Activated CD4-positive, alpha-beta T cell treated with anti-CD3 and anti-CD28 coated beads for 36 hours (primary cell): ENCODE results near the gene SPATA19. TPM values are rescaled to one million over a fixed set of nuclear protein-coding genes. Genes with fewer than 3 reads are reported as not detected.

Experiments used
- ATAC-seq: fragments of 200-7000 bp; cut with Tn5 transposase; one replicate; pipeline ENCODE4 v1.10.0; 2021; ENCODE audit warnings: mild to moderate bottlenecking, moderate library complexity
- CTCF ChIA-PET: fragments of 350-600 bp; sonication (Branson Sonifier 250); formaldehyde crosslinking; loops from one replicate; lab custom pipeline; 2021; ENCODE audit warnings: antibody characterized with exemption; lab: Charles Lee
- POLR2A ChIA-PET: fragments of 350-600 bp; sonication (Branson Sonifier 250); formaldehyde crosslinking; loops from one replicate; lab custom pipeline; 2021; ENCODE audit warnings: antibody characterized with exemption, inconsistent platforms; lab: Charles Lee
- DNase-seq: peaks from one replicate; pipeline ENCODE4 v3.0.0-alpha.2; 2020
- H3K27ac Mint-ChIP-seq: one replicate; pipeline ENCODE4 v1.8.0; 2021; ENCODE audit warnings: mixed read lengths
- H3K27me3 Mint-ChIP-seq: one replicate; pipeline ENCODE4 v1.8.0; 2021; ENCODE audit warnings: mixed read lengths
- H3K36me3 Mint-ChIP-seq: one replicate; pipeline ENCODE4 v1.8.0; 2021; ENCODE audit warnings: low read depth, mixed read lengths
- H3K4me1 Mint-ChIP-seq: one replicate; pipeline ENCODE4 v1.8.0; 2021; ENCODE audit warnings: mixed read lengths
- H3K4me3 Mint-ChIP-seq: one replicate; pipeline ENCODE4 v1.8.0; 2021; ENCODE audit warnings: mild to moderate bottlenecking, moderate library complexity, mixed read lengths
- H3K9me3 Mint-ChIP-seq: one replicate; pipeline ENCODE4 v1.8.0; 2021; ENCODE audit warnings: low read depth, mixed read lengths
- intact Hi-C, 2 experiments: fragments of 100-400 bp; cut with DNase I in 1 of 2; cut with micrococcal nuclease in 1 of 2; formaldehyde crosslinking; loops; one replicate each; pipeline versions ENCODE4 v1.14.2 to v1.15.1; 2022 to 2024; cut with DNase I, micrococcal nuclease
- total RNA-seq, 2 experiments: library from RNA; stranded (reverse); gene quantifications; one replicate each; pipeline ENCODE4 v1.2.3, GENCODE V29; 2021

SPATA19 gene
- total RNA-seq, 2 experiments from 2014 or later: not detected

DNA sequence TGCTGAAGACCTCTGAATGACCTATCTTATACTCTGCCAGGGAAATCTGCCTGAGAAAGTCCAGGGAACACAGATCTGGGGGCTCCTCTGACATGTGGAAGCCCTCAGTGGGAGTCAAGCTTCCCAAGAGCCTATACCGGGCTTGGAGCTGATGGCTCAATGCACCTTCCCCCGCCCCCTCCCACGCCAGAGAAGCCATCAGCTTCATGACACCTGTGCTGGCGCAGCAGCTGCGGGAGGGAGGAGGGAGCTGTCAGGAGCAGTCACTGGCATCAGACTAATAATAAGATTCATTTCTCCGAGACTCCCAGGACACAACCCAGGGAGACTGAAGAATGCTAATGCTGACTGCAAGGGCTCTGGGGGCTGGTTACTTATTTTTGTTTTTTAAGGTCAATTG, 47.8 kb downstream of the SPATA19 start:
- no peak for ATAC-seq
- Mint-ChIP-seq H3K4me1 (no peaks in the 10 kb centered on the region), H3K9me3 (peaks cover 10% of the 10 kb centered on the region), H3K27ac (no peak overlapping the region), H3K36me3 (no peaks in the 10 kb centered on the region), H3K4me3 (no peak overlapping the region), H3K27me3 (peaks cover 5% of the 10 kb centered on the region)
- DNase-seq: no peak
- intact Hi-C loops: no loop called here
- CTCF ChIA-PET: interaction anchor here (1.0 kb wide), 1 partner anchor 37 kb away, joined by 3 read pairs; no protein-coding TSS in a partner anchor
- POLR2A ChIA-PET: no interaction called here

DNA sequence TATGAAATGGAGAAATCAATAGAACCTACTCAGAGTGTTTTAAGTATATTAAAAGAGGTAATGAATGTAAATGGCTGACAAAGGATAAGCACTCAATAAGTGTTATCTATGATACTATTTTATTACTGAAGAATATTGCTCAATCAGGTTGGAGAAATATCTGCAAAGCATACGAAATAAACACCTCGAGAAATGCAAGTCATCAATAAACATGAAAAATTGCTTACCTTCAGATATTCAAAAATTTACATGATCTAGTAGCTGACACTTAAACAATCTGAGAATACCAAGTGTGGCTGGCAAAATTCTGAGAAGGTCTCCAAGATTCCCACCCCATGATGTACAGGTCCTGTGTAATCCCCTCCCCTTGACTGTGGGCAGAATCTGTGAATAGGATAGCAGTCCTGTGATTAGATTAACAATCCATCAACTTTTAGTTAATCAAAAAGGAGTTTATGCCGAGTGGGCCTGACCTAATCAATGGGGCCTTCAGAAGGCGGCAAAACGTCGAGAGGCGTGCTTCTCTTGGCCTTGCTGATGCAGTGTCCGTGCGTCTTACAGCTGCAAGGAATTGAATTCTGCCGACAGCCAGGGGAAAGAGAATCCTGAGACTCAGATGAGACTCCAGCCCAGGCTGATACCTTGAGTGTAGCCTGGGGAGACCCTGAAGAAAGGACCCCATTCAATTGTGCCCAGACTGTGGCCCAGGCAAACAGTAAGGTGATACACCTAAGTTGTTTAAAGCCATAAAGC, 49.1 kb downstream of the SPATA19 start:
- intact Hi-C loops: no loop called here
- ChIA-PET POLR2A (interaction anchor here (0.6 kb wide), 1 partner anchor 26 kb away, joined by 4 read pairs; no protein-coding TSS in a partner anchor), CTCF (interaction anchor here (0.6 kb wide), 1 partner anchor 39 kb away, joined by 3 read pairs; no protein-coding TSS in a partner anchor)
- H3K9me3 Mint-ChIP-seq: peaks cover 10% of the 10 kb centered on the region
- no peak for DNase-seq
- no peak for ATAC-seq
- H3K36me3 Mint-ChIP-seq: no peaks in the 10 kb centered on the region
- no peaks in the 10 kb centered on the region for H3K4me1 Mint-ChIP-seq
- H3K27ac Mint-ChIP-seq: no peak overlapping the region
- H3K27me3 Mint-ChIP-seq: peaks cover 5% of the 10 kb centered on the region
- no peak overlapping the region for H3K4me3 Mint-ChIP-seq

DNA sequence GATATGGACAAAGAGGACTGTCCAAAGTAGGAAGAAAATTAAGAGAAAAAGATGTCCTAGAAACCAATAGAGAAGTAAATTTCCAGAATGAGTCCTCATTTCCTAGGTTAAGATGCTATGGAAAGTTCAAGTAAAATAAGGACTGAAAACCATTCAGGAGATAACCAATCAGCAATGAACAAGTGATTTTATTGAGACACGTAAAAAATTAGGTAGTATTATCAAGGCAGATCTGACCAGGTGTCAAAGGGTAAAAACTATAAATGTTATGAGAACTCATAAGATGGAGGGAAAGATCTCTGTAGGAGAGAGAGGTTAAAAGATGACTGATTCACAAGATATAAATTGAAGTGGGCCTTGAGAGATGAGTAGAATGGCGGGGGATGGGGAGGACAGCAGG, 50.2 kb downstream of the SPATA19 start:
- no peak for DNase-seq
- Mint-ChIP-seq H3K27ac (no peak overlapping the region), H3K27me3 (peaks cover 12% of the 10 kb centered on the region), H3K36me3 (no peaks in the 10 kb centered on the region), H3K4me1 (no peaks in the 10 kb centered on the region), H3K9me3 (peaks cover 10% of the 10 kb centered on the region), H3K4me3 (no peak overlapping the region)
- intact Hi-C loops: no loop called here
- ATAC-seq: no peak
- ChIA-PET POLR2A (no interaction called here), CTCF (no interaction called here)

DNA sequence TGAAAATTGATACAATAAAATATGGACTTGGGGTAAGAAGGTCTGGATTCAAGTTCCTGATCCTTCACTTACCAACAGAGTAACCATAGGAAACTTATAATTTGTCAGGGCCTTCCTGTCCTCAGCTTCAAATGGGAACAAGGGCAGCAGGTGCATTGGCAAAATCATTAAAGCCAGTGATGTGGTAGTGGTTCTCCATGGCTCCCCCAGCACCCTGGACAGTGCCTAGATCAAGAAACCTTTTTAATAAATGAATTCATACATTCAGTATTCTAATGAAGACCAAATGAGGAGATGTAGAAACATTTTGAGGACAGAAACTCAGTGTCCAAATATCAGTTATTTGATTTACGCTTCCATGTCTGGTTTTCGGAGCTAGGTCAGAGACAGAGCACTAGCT, 51.1 kb downstream of the SPATA19 start:
- Mint-ChIP-seq H3K9me3 (peaks cover 10% of the 10 kb centered on the region), H3K36me3 (no peaks in the 10 kb centered on the region), H3K27me3 (peaks cover 15% of the 10 kb centered on the region), H3K4me1 (no peaks in the 10 kb centered on the region), H3K27ac (no peak overlapping the region), H3K4me3 (no peak overlapping the region)
- ChIA-PET POLR2A (no interaction called here), CTCF (interaction anchor here (1.3 kb wide), 1 partner anchor 27 kb away, joined by 3 read pairs; no protein-coding TSS in a partner anchor)
- intact Hi-C loops: no loop called here
- ATAC-seq: no peak
- no peak for DNase-seq

DNA sequence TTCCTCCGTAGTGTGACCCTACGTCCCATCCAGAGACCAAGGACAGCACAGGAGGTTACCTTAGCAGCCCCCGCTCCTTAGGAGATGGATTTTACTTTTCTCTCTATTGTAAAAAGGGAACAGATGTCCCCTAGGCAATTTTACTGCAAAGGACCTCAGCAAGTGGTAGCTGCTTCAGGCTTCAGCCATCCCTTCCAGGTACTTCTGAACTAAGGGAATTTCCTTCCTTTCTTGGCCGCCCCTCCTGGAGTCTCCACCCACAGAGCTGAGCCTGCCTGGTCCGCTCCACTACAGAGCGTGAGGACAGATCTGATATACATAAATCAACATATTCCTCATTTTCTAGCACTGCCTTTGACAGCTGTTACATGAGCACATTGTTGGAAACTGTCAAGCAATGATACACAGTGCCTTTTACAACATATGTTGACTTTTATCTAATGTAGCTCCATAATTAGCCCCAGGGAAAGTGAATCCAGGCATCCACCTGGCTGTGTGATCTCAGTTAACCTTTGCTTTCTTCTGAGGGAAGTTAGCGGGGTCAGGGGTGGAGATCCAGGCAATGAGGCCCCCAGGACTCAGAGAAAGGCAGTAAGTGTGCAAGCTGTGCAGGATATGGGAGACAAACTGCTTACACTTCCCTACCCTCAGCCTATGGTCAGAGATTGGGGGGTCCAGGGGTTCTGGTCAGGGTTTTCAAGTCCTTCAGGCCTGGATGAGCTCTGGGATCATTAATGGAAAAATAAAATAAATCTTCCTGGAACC, 51.9 kb downstream of the SPATA19 start:
- no peak for ATAC-seq
- Mint-ChIP-seq H3K9me3 (peaks cover 10% of the 10 kb centered on the region), H3K4me1 (no peaks in the 10 kb centered on the region), H3K27me3 (peaks cover 19% of the 10 kb centered on the region), H3K36me3 (no peaks in the 10 kb centered on the region), H3K4me3 (no peak overlapping the region), H3K27ac (no peak overlapping the region)
- intact Hi-C loops: no loop called here
- ChIA-PET CTCF (interaction anchor here (1.3 kb wide), 1 partner anchor 28 kb away, joined by 3 read pairs; no protein-coding TSS in a partner anchor), POLR2A (no interaction called here)
- no peak for DNase-seq

DNA sequence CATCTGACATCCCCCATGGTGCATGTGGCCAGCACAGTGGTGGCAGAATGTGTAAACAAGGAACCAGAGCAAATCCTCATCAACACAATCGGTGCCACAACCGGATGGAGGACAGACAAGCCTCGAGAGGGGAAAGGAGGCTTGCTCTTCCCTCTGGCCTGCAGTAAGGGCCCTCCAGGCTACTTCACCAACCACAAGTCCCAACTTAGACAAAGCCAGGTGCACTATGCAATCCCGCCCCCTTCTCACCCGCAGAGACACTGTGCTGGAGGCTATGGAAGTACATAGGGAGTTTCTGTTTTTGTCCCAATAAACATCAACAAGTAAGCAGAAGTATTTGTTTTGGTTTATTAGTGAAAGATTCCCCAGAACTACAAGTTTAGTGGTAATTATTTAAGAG, 54.3 kb downstream of the SPATA19 start:
- intact Hi-C loops: no loop called here
- peaks cover 27% of the 10 kb centered on the region for H3K27me3 Mint-ChIP-seq
- DNase-seq (no peak), ATAC-seq (no peak)
- ChIA-PET POLR2A (no interaction called here), CTCF (interaction anchor here (0.6 kb wide), 1 partner anchor 132 kb away, joined by 3 read pairs; no protein-coding TSS in a partner anchor)
- no peak overlapping the region for H3K27ac Mint-ChIP-seq
- no peaks in the 10 kb centered on the region for H3K36me3 Mint-ChIP-seq
- H3K9me3 Mint-ChIP-seq: peaks cover 10% of the 10 kb centered on the region
- H3K4me3 Mint-ChIP-seq: no peak overlapping the region
- H3K4me1 Mint-ChIP-seq: peaks cover 7% of the 10 kb centered on the region

Other genes starting within 250 kb of the SPATA19 start
- gene IGSF9B, start 111.5 kb upstream of the SPATA19 start, total RNA-seq: 10 to 100 TPM; 79.0 to 84.2 TPM
- gene JAM3, start 223.6 kb upstream of the SPATA19 start, total RNA-seq: 10 to 100 TPM; 15.3 to 17.5 TPM